Activated T-helper 17 cell treated with anti-CD3 and anti-CD28 coated beads, Interleukin-2, amount 50 U/mL, for 72 hours (primary cell): ENCODE data around the gene HBP1. TPM values are rescaled to one million over a fixed set of nuclear protein-coding genes. Genes with fewer than 3 reads are reported as not detected.
"Not testable (repeated sequence)": the region's sequence is repeated elsewhere in the genome, so short reads cannot be mapped to it uniquely, and the experiment has no call there.

Experiments
- ATAC-seq: fragments of 150-1000 bp; cut with Tn5 transposase; replicated peaks from 2 replicates; pipeline ENCODE4 v1.10.0; 2021; ENCODE audit warnings: mild to moderate bottlenecking, moderate library complexity
- H3K27ac Mint-ChIP-seq: one replicate; pipeline ENCODE4 v1.8.0; 2022; ENCODE audit warnings: mixed read lengths
- H3K27me3 Mint-ChIP-seq: one replicate; pipeline ENCODE4 v1.8.0; 2022; ENCODE audit warnings: mixed read lengths
- H3K36me3 Mint-ChIP-seq: one replicate; pipeline ENCODE4 v1.8.0; 2022; ENCODE audit warnings: low read depth, mild to moderate bottlenecking, mixed read lengths
- H3K4me1 Mint-ChIP-seq: one replicate; pipeline ENCODE4 v1.8.0; 2022; ENCODE audit warnings: mixed read lengths
- H3K4me3 Mint-ChIP-seq: one replicate; pipeline ENCODE4 v1.8.0; 2022; ENCODE audit warnings: mild to moderate bottlenecking, mixed read lengths
- H3K9me3 Mint-ChIP-seq: one replicate; pipeline ENCODE4 v1.8.0; 2022; ENCODE audit warnings: mixed read lengths
- total RNA-seq, 2 donors: library from RNA; stranded (reverse); gene quantifications; one replicate each; pipeline ENCODE4 v1.2.3, GENCODE V29; 2022

Gene HBP1
- total RNA-seq, 2 donors from 2014 or later, result 21.8 to 63.5 TPM

- Mint-ChIP-seq H3K27me3 (no peaks in the 10 kb centered on the region), H3K36me3 (no peaks in the 10 kb centered on the region), H3K9me3 (no peaks in the 10 kb centered on the region), H3K4me1 (no peaks in the 10 kb centered on the region), H3K4me3 (no peak overlapping the region), H3K27ac (no peak overlapping the region)
- ATAC-seq, result peak; percentile 67
Observed at GRCh38 chr7:107147464-107148393, 21.1 kb upstream of the HBP1 start.

GRCh38 chr7:107148721-107149120 is 20.1 kb upstream of the HBP1 start:
- Mint-ChIP-seq H3K27ac (no peak overlapping the region), H3K36me3 (no peaks in the 10 kb centered on the region), H3K4me1 (no peaks in the 10 kb centered on the region), H3K27me3 (no peaks in the 10 kb centered on the region), H3K4me3 (no peak overlapping the region), H3K9me3 (no peaks in the 10 kb centered on the region)
- no peak for ATAC-seq

GRCh38 chr7:107149863-107150262 is 18.9 kb upstream of the HBP1 start:
- ATAC-seq, result no peak
- no peaks in the 10 kb centered on the region for H3K4me1 Mint-ChIP-seq
- H3K9me3 Mint-ChIP-seq, result no peaks in the 10 kb centered on the region
- no peak overlapping the region for H3K4me3 Mint-ChIP-seq
- H3K27ac Mint-ChIP-seq, result no peak overlapping the region
- H3K27me3 Mint-ChIP-seq, result no peaks in the 10 kb centered on the region
- H3K36me3 Mint-ChIP-seq, result no peaks in the 10 kb centered on the region

DNA sequence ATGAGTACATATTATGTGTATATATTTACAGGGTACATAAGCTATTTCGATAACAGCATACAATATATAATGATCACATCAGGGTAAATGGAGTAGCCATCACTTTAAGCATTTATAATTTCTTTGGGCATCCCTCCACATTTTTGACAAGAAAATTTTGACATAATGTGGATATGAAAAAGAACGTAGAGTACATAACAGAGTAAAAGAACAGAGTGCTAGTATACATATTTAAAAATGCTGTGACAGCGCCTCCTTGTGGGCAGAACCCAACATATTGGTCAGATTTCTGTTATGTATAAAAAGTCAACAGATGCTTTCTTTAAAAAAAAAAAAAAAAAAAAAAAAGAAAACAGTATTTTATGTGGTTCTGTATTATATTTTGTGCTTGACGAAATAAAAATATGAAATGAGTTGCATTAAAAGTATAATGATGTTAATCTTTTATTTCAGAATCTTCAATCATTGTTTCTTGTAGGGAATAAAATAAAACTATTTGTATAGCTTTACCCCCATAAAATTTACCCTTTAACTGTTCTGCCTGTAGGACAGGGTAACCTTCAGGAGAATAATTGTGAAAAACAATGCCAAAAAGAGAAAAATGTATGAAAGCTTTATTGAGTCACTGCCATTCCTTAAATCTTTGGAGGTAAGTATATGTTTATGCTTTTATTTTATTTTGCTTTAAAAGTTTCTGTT is 18.3 kb upstream of the HBP1 start:
- ATAC-seq, result peak; percentile 62
- Mint-ChIP-seq H3K27ac (no peak overlapping the region), H3K36me3 (no peaks in the 10 kb centered on the region), H3K27me3 (no peaks in the 10 kb centered on the region), H3K9me3 (no peaks in the 10 kb centered on the region), H3K4me3 (no peak overlapping the region), H3K4me1 (no peaks in the 10 kb centered on the region)

DNA sequence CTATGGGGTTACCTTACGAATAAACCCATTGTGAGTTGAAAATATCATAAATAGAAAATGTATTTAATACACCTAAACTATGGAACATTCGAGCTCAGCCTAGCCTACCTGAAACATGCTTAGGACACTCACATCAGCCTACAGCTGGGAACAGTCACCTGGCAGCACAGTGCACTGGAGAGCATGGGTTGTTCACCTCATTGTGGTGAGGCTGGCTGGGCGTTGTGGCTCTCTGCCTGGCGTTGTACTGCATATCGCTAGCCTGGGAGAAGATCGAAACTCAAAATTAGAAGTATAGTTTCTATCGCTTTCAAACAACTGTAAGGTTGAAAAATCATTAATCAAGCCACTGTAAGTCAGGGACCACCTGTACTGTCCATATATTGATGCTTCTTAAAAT is 17.3 kb upstream of the HBP1 start:
- ATAC-seq, result no peak
- H3K27ac Mint-ChIP-seq, result no peak overlapping the region
- no peaks in the 10 kb centered on the region for H3K4me1 Mint-ChIP-seq
- H3K36me3 Mint-ChIP-seq, result no peaks in the 10 kb centered on the region
- H3K27me3 Mint-ChIP-seq, result no peaks in the 10 kb centered on the region
- no peak overlapping the region for H3K4me3 Mint-ChIP-seq
- no peaks in the 10 kb centered on the region for H3K9me3 Mint-ChIP-seq

GRCh38 chr7:107152011-107152410 is 16.8 kb upstream of the HBP1 start:
- Mint-ChIP-seq H3K4me1 (no peaks in the 10 kb centered on the region), H3K4me3 (no peak overlapping the region), H3K27me3 (no peaks in the 10 kb centered on the region), H3K9me3 (no peaks in the 10 kb centered on the region), H3K36me3 (no peaks in the 10 kb centered on the region), H3K27ac (no peak overlapping the region)
- peak; percentile 57 for ATAC-seq

DNA sequence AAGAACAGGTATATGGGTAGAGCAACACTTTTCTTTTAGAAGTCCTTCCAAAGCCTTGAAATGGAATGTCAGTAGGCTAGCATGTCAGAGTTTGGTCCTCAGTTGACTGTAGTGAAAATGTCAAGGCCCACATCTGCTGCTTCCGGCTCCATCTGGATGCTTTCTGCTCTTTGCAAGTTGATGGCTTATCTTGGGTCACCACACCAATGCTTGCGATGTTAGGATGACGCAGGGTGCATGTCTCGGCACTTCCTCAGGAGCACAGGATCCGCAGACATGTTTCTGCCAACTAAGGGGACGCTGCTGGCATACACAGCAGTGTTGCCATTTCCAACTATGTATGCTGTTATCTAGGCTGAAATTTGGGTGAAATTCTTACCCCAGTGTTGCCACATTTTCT is 14.0 kb upstream of the HBP1 start:
- no peak for ATAC-seq
- Mint-ChIP-seq H3K9me3 (no peaks in the 10 kb centered on the region), H3K36me3 (no peaks in the 10 kb centered on the region), H3K27ac (no peak overlapping the region), H3K4me3 (no peak overlapping the region), H3K4me1 (no peaks in the 10 kb centered on the region), H3K27me3 (no peaks in the 10 kb centered on the region)

DNA sequence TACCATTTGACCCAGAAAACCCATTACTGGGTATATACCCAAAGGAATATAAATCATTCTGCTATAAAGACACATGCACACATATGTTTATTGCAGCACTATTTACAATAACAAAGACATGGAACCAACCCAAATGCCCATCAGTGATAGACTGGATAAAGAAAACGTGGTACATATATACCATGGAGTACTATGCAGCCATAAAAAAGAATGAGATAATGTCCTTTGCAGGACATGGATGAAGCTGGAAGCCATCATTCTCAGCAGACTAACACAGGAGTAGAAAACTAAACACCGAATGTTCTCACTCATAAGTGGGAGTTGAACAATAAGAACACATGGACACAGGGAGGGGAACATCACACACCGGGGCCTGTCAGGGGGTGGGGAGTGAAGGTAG is 13.1 kb upstream of the HBP1 start:
- H3K9me3 Mint-ChIP-seq, H3K36me3 Mint-ChIP-seq, ATAC-seq, H3K4me1 Mint-ChIP-seq, H3K4me3 Mint-ChIP-seq, H3K27me3 Mint-ChIP-seq, H3K27ac Mint-ChIP-seq: not testable (repeated sequence)

- no peaks in the 10 kb centered on the region for H3K9me3 Mint-ChIP-seq
- ATAC-seq, result no peak
- H3K27ac Mint-ChIP-seq, result no peak overlapping the region
- H3K36me3 Mint-ChIP-seq, result no peaks in the 10 kb centered on the region
- no peaks in the 10 kb centered on the region for H3K27me3 Mint-ChIP-seq
- H3K4me3 Mint-ChIP-seq, result no peak overlapping the region
- H3K4me1 Mint-ChIP-seq, result no peaks in the 10 kb centered on the region
Observed at GRCh38 chr7:107157091-107157490, 11.7 kb upstream of the HBP1 start.

GRCh38 chr7:107158028-107158427 is 10.8 kb upstream of the HBP1 start:
- H3K9me3 Mint-ChIP-seq, result no peaks in the 10 kb centered on the region
- H3K36me3 Mint-ChIP-seq, result no peaks in the 10 kb centered on the region
- no peak for ATAC-seq
- H3K4me3 Mint-ChIP-seq, result no peak overlapping the region
- no peaks in the 10 kb centered on the region for H3K4me1 Mint-ChIP-seq
- H3K27ac Mint-ChIP-seq, result no peak overlapping the region
- no peaks in the 10 kb centered on the region for H3K27me3 Mint-ChIP-seq

DNA sequence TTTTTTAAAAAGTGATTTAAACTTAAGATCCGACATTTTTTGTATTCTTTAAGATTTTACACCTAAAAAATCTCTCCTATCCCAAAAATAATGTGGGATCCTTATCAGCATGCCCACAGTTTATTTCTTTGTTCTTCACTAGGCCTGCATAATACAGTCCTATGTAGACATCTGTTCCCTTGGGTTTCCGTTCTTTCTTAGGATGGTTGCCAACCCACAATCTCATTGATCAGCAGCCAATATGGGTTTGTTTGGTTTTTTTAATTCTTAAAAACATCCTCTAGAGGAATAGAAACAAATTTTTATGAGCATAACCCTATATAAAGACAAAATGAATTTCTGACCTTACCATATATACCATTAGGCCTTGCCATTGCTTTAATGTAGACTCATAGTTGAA is 8.4 kb upstream of the HBP1 start:
- Mint-ChIP-seq H3K9me3 (no peaks in the 10 kb centered on the region), H3K36me3 (no peaks in the 10 kb centered on the region), H3K4me1 (no peaks in the 10 kb centered on the region), H3K27me3 (no peaks in the 10 kb centered on the region), H3K27ac (no peak overlapping the region), H3K4me3 (no peak overlapping the region)
- ATAC-seq, result no peak

GRCh38 chr7:107161415-107161814 is 7.4 kb upstream of the HBP1 start:
- H3K36me3 Mint-ChIP-seq, result no peaks in the 10 kb centered on the region
- no peak overlapping the region for H3K27ac Mint-ChIP-seq
- no peak overlapping the region for H3K4me3 Mint-ChIP-seq
- ATAC-seq, result no peak
- no peaks in the 10 kb centered on the region for H3K27me3 Mint-ChIP-seq
- H3K4me1 Mint-ChIP-seq, result no peaks in the 10 kb centered on the region
- no peaks in the 10 kb centered on the region for H3K9me3 Mint-ChIP-seq

- no peak overlapping the region for H3K27ac Mint-ChIP-seq
- H3K36me3 Mint-ChIP-seq, result no peaks in the 10 kb centered on the region
- no peak overlapping the region for H3K4me3 Mint-ChIP-seq
- H3K4me1 Mint-ChIP-seq, result no peaks in the 10 kb centered on the region
- no peaks in the 10 kb centered on the region for H3K9me3 Mint-ChIP-seq
- ATAC-seq, result no peak
- no peaks in the 10 kb centered on the region for H3K27me3 Mint-ChIP-seq
Observed at GRCh38 chr7:107162475-107162874, 6.3 kb upstream of the HBP1 start.

GRCh38 chr7:107164092-107164491 is 4.7 kb upstream of the HBP1 start:
- Mint-ChIP-seq H3K27me3 (no peaks in the 10 kb centered on the region), H3K9me3 (no peaks in the 10 kb centered on the region), H3K4me1 (no peaks in the 10 kb centered on the region), H3K27ac (no peak overlapping the region), H3K36me3 (peaks cover 9% of the 10 kb centered on the region), H3K4me3 (no peak overlapping the region)
- no peak for ATAC-seq

- Mint-ChIP-seq H3K9me3 (no peaks in the 10 kb centered on the region), H3K27ac (no peak overlapping the region), H3K4me1 (no peaks in the 10 kb centered on the region), H3K27me3 (no peaks in the 10 kb centered on the region), H3K4me3 (no peak overlapping the region), H3K36me3 (peaks cover 20% of the 10 kb centered on the region)
- ATAC-seq, result no peak
Observed at GRCh38 chr7:107165341-107165740, 3.5 kb upstream of the HBP1 start.
